Liver (tissue), 3 donors: ENCODE data around the gene SEPTIN8.

Experiments
- CTCF ChIP-seq: fragments of 150-350 bp; IDR thresholded peaks from 2 replicates; pipeline ENCODE4 v1.5.1; 2017; ENCODE audit warnings: improper control_type of control experiment, low read depth, low read length; ENCODE audit not compliant: missing input control
- GABPA ChIP-seq, 2 donors: IDR thresholded peaks in 1 of 2; conservative IDR thresholded peaks in 1 of 2; 2 replicates each; pipeline ENCODE4 v1.6.1; 2016; ENCODE audit warnings: antibody characterized with exemption in 2 of 2, mild to moderate bottlenecking in 1 of 2, moderate library complexity in 1 of 2
- REST ChIP-seq: IDR thresholded peaks from 2 replicates; pipeline ENCODE4 v1.6.1; 2016; ENCODE audit warnings: antibody characterized with exemption, mild to moderate bottlenecking
- donor health status: healthy.
- donor health status: healthy.

- no peak for TF ChIP-seq REST
- no peak for TF ChIP-seq CTCF
- no peak for TF ChIP-seq GABPA (IDR thresholded peaks at IDR 0.05 in 1 of 2, conservative IDR thresholded peaks at IDR 0.05 in 1 of 2)
These were observed 28.5 kb downstream of the SEPTIN8 start for GRCh38 chr5:132748522-132749000.
